Endodermal cell (in vitro differentiated cells): ENCODE measurements around the gene KRTAP10-4. TPM values are rescaled to one million over a fixed set of nuclear protein-coding genes. Genes with fewer than 3 reads are reported as not detected.
A peak's percentile ranks its signal among the peaks of the same experiment; 100 is the strongest.

Experiments
- DNase-seq: peaks from one replicate; pipeline ENCODE4 v3.0.0-alpha.2; 2017
- H3K27ac ChIP-seq: 2 replicates; pipeline ENCODE4 v1.5.1; 2013; ENCODE audit warnings: mild to moderate bottlenecking, low read depth, low read length, moderate library complexity
- H3K27me3 ChIP-seq: 2 replicates; pipeline ENCODE4 v1.6.1; 2013; ENCODE audit warnings: mild to moderate bottlenecking, low read length, moderate library complexity; ENCODE audit not compliant: insufficient read depth, control insufficient read depth, poor library complexity, severe bottlenecking
- H3K36me3 ChIP-seq: 2 replicates; pipeline ENCODE4 v1.7.0; 2013; ENCODE audit warnings: mild to moderate bottlenecking, low read length, moderate library complexity; ENCODE audit not compliant: control insufficient read depth, insufficient read depth
- H3K4me1 ChIP-seq: one replicate; pipeline ENCODE4 v1.7.0; 2013; ENCODE audit warnings: low read length; ENCODE audit not compliant: control insufficient read depth, insufficient read depth
- H3K4me3 ChIP-seq: 2 replicates; pipeline ENCODE4 v1.5.1; 2013; ENCODE audit warnings: mild to moderate bottlenecking, low read length, moderate library complexity
- H3K9ac ChIP-seq: 2 replicates; pipeline ENCODE4 v1.6.1; 2013; ENCODE audit warnings: mild to moderate bottlenecking, low read length, moderate library complexity; ENCODE audit not compliant: poor library complexity, severe bottlenecking; ENCODE audit errors: extremely low read depth
- H3K9me3 ChIP-seq: 2 replicates; pipeline ENCODE4 v1.6.1; 2013; ENCODE audit warnings: mild to moderate bottlenecking, low read length, moderate library complexity; ENCODE audit not compliant: control insufficient read depth
- H3K27ac Mint-ChIP-seq: 2 replicates; pipeline ENCODE4 v1.8.0; 2020; ENCODE audit warnings: mixed read lengths
- H3K27me3 Mint-ChIP-seq: 2 replicates; pipeline ENCODE4 v1.8.0; 2021; ENCODE audit warnings: mild to moderate bottlenecking, mixed read lengths; ENCODE audit not compliant: insufficient read depth
- H3K36me3 Mint-ChIP-seq: 2 replicates; pipeline ENCODE4 v1.8.0; 2020; ENCODE audit warnings: low read depth, mixed read lengths
- H3K4me1 Mint-ChIP-seq: 2 replicates; pipeline ENCODE4 v1.8.0; 2020; ENCODE audit warnings: mixed read lengths
- H3K4me3 Mint-ChIP-seq: 2 replicates; pipeline ENCODE4 v1.8.0; 2020; ENCODE audit warnings: mild to moderate bottlenecking, moderate library complexity, mixed read lengths
- H3K9me3 Mint-ChIP-seq: 2 replicates; pipeline ENCODE4 v1.8.0; 2020; ENCODE audit warnings: mild to moderate bottlenecking, mixed read lengths
- WGBS, 2 experiments: methylation state at CpG; one replicate each; pipeline versions ENCODE4 v1.1.5 to v1.1.7; 2013; ENCODE audit warnings: missing lambda C conversion rate in 2 of 2, mixed read lengths in 1 of 2; ENCODE audit not compliant: insufficient coverage in 1 of 2, insufficient read length in 1 of 2; 5-methylcytosine and 5-hydroxymethylcytosine counted together
- total RNA-seq, 2 donors: library from RNA; stranded (reverse); fragmentation: NEBNext Ultra II Directional in 1 of 2; extraction: Animal tissue kit (Norgen Biotek cat#: 25700) in 1 of 2; gene quantifications; 2 replicates in 1 of 2; 3 replicates in 1 of 2; pipeline ENCODE4 v1.2.1, GENCODE V29; 2021
- TF ChIP-seq, protein P1 (sequence below): fragments of 200-600 bp; sonication (generic); conservative IDR thresholded peaks from 2 replicates; pipeline ENCODE4 v1.5.0; 2021; ENCODE audit warnings: antibody characterized with exemption, mild to moderate bottlenecking

The KRTAP10-4 gene
- total RNA-seq, 2 donors from 2014 or later: not detected

DNA sequence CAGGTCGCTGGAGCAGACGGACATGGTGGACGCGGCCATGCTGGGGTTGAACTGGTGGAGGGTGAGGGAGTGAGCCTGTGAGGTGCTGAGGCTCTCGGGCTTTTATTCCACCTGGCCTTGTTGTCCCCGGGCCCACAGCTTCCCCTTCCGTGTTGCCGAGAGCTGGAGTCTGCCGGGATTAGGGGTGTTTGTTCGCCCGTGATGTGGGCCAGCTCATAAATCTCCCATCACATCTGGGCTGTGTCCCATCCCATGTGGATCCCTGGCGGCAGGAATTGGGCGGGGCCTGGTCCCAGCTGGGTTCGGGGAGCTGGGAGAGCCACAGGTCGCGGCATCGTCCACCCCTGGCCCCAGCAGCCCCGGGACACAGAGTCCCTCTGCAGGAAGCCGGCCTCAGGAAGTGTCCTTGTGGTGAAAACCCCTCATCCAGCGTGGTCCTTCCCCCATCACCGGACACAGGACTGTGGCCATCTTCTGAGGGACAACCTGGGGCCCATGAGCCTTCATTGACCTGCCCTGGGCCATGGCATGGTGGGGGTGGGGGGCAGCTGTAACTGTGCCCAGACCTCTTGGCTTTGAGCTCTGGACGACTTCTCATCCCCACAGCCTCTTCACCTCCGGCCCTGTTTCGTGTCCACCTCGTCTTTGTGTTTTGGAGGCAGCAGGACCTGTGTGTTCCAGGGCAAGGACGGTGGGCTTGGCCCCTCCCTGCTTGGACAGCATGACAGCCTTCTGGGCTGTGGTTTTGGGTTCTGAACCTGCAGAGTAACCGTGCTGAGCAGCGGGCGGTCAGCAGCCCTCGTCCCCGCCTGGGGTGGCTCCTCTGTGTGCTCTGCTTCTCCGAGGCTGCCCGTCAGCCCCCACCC lies 19.1 kb downstream of the KRTAP10-4 start, which contains the start of gene KRTAP10-6:
Gene KRTAP10-6 (minus strand): TSS at position 60 of the 866 bp plus-strand sequence. CDS start 21 bp downstream, at position 39.
- DNase-seq: peak; percentile 57
- Mint-ChIP-seq H3K27ac (no peak within 1 kb of the TSS), H3K36me3 (no peaks in the 10 kb centered on the region), H3K27me3 (no peaks in the 10 kb centered on the region), H3K9me3 (peaks cover 5% of the 10 kb centered on the region), H3K4me1 (peaks cover 9% of the 10 kb centered on the region), H3K4me3 (no peak within 1 kb of the TSS)
- Histone ChIP-seq H3K27me3 (no peaks in the 10 kb centered on the region), H3K4me3 (no peak within 1 kb of the TSS), H3K9me3 (no peaks in the 10 kb centered on the region), H3K9ac (no peak within 1 kb of the TSS), H3K4me1 (no peaks in the 10 kb centered on the region), H3K27ac (no peak within 1 kb of the TSS), H3K36me3 (no peaks in the 10 kb centered on the region)
- TF ChIP-seq, protein P1, sequence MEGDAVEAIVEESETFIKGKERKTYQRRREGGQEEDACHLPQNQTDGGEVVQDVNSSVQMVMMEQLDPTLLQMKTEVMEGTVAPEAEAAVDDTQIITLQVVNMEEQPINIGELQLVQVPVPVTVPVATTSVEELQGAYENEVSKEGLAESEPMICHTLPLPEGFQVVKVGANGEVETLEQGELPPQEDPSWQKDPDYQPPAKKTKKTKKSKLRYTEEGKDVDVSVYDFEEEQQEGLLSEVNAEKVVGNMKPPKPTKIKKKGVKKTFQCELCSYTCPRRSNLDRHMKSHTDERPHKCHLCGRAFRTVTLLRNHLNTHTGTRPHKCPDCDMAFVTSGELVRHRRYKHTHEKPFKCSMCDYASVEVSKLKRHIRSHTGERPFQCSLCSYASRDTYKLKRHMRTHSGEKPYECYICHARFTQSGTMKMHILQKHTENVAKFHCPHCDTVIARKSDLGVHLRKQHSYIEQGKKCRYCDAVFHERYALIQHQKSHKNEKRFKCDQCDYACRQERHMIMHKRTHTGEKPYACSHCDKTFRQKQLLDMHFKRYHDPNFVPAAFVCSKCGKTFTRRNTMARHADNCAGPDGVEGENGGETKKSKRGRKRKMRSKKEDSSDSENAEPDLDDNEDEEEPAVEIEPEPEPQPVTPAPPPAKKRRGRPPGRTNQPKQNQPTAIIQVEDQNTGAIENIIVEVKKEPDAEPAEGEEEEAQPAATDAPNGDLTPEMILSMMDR: no peak
- 93% methylated on average over 19 to 33 of the region's 33 CpGs for WGBS, 2 experiments

DNA sequence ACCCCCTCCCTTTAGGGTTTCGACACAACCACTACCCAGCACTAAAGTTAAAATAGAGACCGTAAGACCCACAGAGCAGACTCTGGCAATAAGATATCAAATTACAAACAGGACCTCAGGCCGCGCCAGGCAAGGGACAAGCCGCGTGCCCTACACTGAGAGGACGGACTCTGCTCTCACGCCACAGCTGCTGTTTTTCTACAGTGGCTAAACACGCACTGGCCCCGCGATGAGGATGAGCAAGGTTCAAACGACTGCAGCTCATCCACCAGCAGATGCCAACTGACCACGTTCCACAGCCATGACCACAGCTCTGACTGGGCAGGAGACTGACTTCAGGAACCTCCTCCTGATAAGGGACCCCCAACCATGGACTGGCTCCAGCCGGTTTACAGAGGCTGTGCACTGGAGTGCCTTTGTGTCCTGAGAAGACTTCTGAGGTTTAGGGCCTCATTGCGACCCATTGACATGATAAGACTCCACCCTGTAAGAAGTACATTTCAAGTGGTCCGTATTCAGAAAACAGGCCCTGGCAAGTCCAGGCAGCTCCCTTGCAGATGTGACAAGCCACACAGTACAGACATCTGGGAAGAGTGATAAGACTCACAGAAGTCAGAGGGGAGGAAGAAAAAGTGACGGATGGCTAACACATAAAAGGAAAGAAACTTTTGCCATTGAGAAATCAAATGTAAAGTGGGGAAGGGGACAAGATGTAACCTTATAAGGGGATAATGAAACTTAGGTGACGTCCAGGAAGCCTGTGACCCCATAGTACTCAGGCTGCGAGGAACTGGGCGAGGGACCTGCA lies 20.3 kb downstream of the KRTAP10-4 start:
- H3K36me3 Mint-ChIP-seq: no peaks in the 10 kb centered on the region
- no peak overlapping the region for H3K4me3 Mint-ChIP-seq
- Histone ChIP-seq H3K4me3 (no peak overlapping the region), H3K27ac (no peak overlapping the region), H3K9me3 (peaks cover 10% of the 10 kb centered on the region), H3K27me3 (no peaks in the 10 kb centered on the region), H3K36me3 (no peaks in the 10 kb centered on the region), H3K9ac (no peak overlapping the region), H3K4me1 (no peaks in the 10 kb centered on the region)
- peaks cover 13% of the 10 kb centered on the region for H3K4me1 Mint-ChIP-seq
- DNase-seq: peak; percentile 58
- H3K27ac Mint-ChIP-seq: no peak overlapping the region
- no peaks in the 10 kb centered on the region for H3K27me3 Mint-ChIP-seq
- H3K9me3 Mint-ChIP-seq: no peaks in the 10 kb centered on the region
- TF ChIP-seq, protein P1: no peak
- 84 to 90% methylated on average over 17 to 20 of the region's 20 CpGs for WGBS, 2 experiments

GRCh38 chr21:44594406-44594916 lies 20.9 kb downstream of the KRTAP10-4 start:
- no peak overlapping the region for H3K4me3 Mint-ChIP-seq
- TF ChIP-seq, protein P1: no peak
- no peaks in the 10 kb centered on the region for H3K36me3 ChIP-seq
- peaks cover 13% of the 10 kb centered on the region for H3K4me1 Mint-ChIP-seq
- no peak overlapping the region for H3K4me3 ChIP-seq
- H3K27me3 ChIP-seq: no peaks in the 10 kb centered on the region
- H3K27ac Mint-ChIP-seq: no peak overlapping the region
- no peaks in the 10 kb centered on the region for H3K36me3 Mint-ChIP-seq
- no peak overlapping the region for H3K9ac ChIP-seq
- WGBS, 2 experiments: 84 to 86% methylated on average over 7 to 12 of the region's 12 CpGs
- no peaks in the 10 kb centered on the region for H3K9me3 Mint-ChIP-seq
- no peak for DNase-seq
- H3K9me3 ChIP-seq: peaks cover 13% of the 10 kb centered on the region
- no peak overlapping the region for H3K27ac ChIP-seq
- no peaks in the 10 kb centered on the region for H3K27me3 Mint-ChIP-seq
- H3K4me1 ChIP-seq: no peaks in the 10 kb centered on the region
